ENCODE data around the gene BCO2.

- TF ChIP-seq CTCF (IDR thresholded peaks at IDR 0.05) = no peak
- no peak for TF ChIP-seq POLR2A (IDR thresholded peaks at IDR 0.05)
These were observed 12.4 kb upstream of the BCO2 start for GRCh38 chr11:112162761-112163546.

Data from upper lobe of left lung (tissue), 4 donors.